ENCODE results near the gene ATP2C1. TPM values are rescaled to one million over a fixed set of nuclear protein-coding genes. Genes with fewer than 3 reads are reported as not detected.

The ATP2C1 gene
- total and polyA plus RNA-seq, 9 of the 15 experiments (the other 6 are each of a cell fraction or from before 2014, with no cell fraction given): 10.0 to 53.5 (median 27.9) TPM

- TF ChIP-seq E2F1 (CRISPR knock-in tag; IDR thresholded peaks at IDR 0.05): no peak; the same call in 1 of the 2 replicates
- peak; percentile 34; the same call in 1 of the 2 replicates for TF ChIP-seq ZBTB1 (CRISPR knock-in tag; IDR thresholded peaks at IDR 0.05; ENCODE audit: borderline replicate concordance, low read depth)
- peak; percentile 87 for TF ChIP-seq SUPT5H (IDR thresholded peaks at IDR 0.05)
- 0 out of 2 replicates have a peak, but pooled peaks have one; percentile 44 for TF ChIP-seq NR2C1 (IDR thresholded peaks at IDR 0.05)
- peak; percentile 71 for TF ChIP-seq NR2C1 (tag; IDR thresholded peaks at IDR 0.05)
- 0 out of 2 replicates have a peak, but pooled peaks have one; percentile 8 for TF ChIP-seq MYNN (IDR thresholded peaks at IDR 0.05)
- no peak for TF ChIP-seq MYNN (CRISPR knock-in tag; IDR thresholded peaks at IDR 0.05)
- no peak for TF ChIP-seq CUX1 (CRISPR knock-in tag; IDR thresholded peaks at IDR 0.05)
- TF ChIP-seq CXXC5 (CRISPR knock-in tag; IDR thresholded peaks at IDR 0.05): peak; percentile 48
- TF ChIP-seq TGIF2 (CRISPR knock-in tag; IDR thresholded peaks at IDR 0.05): no peak
- no peak for TF ChIP-seq HSF4 (CRISPR knock-in tag; IDR thresholded peaks at IDR 0.05; ENCODE audit: borderline replicate concordance)
- peak; percentile 58; the same call in 1 of the 2 replicates for TF ChIP-seq POLR2AphosphoS2 (IDR thresholded peaks at IDR 0.05; ENCODE audit: low read length)
- TF ChIP-seq ZC3H4 (CRISPR knock-in tag; IDR thresholded peaks at IDR 0.05; ENCODE audit: borderline replicate concordance): peak; percentile 96; the same call in 1 of the 2 replicates
- TF ChIP-seq TAF9B (IDR thresholded peaks at IDR 0.05; ENCODE audit: partially characterized antibody): peak; percentile 57
- peak; percentile 74 for TF ChIP-seq HMGN3 (IDR thresholded peaks at IDR 0.05; ENCODE audit: borderline replicate concordance, extremely low read depth, insufficient read length, low read depth, low read length)
- peak; percentile 26 for TF ChIP-seq MEIS2 (IDR thresholded peaks at IDR 0.05; ENCODE audit: partially characterized antibody)
- TF ChIP-seq EWSR1 (IDR thresholded peaks at IDR 0.05; ENCODE audit: borderline replicate concordance, low read depth, partially characterized antibody): no peak
- TF ChIP-seq MAX (CRISPR knock-in tag; IDR thresholded peaks at IDR 0.05): peak; percentile 71
- peak; percentile 94 for TF ChIP-seq RBFOX2 (IDR thresholded peaks at IDR 0.05; ENCODE audit: low read depth, low read length)
- TF ChIP-seq ATF3 (IDR thresholded peaks at IDR 0.05): no peak
- TF ChIP-seq ATF3 (CRISPR knock-in tag; conservative IDR thresholded peaks at IDR 0.05): no peak
Measured at GRCh38 chr3:130893376-130894129, at the start of gene ATP2C1 (continued).
